ENCODE results near the gene SKP1. TPM values are rescaled to one million over a fixed set of nuclear protein-coding genes. Genes with fewer than 3 reads are reported as not detected.

Gene SKP1
- polyA plus RNA-seq, 1 of the 3 experiments (the other 2 are of a cell fraction) = 407 TPM

- DNase-seq = no peak
- no peak overlapping the region for H3K4me2 ChIP-seq
- H3K27me3 ChIP-seq (ENCODE audit: insufficient read depth) = no peaks in the 10 kb centered on the region
- peaks cover 21% of the 10 kb centered on the region for H4K20me1 ChIP-seq (ENCODE audit: insufficient read depth)
- WGBS (ENCODE audit: low lambda C conversion rate) = 94% methylated on average over 18 of the region's 18 CpGs
- H3K27ac ChIP-seq (ENCODE audit: low read depth in 2 of 2, low read length in 1 of 2) = peak overlapping the region; percentile 74 to 88; a peak in 2 of 4 replicates
- peaks cover 31 to 90% of the 10 kb centered on the region in 2 experiments for H3K4me1 ChIP-seq (ENCODE audit: control insufficient read depth in 1 of 2, insufficient read depth in 2 of 2, low read depth in 1 of 2, low read length in 1 of 2)
- CTCF ChIA-PET = interaction anchor here (2.0 to 11.5 kb wide), 4 partner anchors 11 to 102 kb away, joined by 5 to 152 read pairs (median 68); no protein-coding TSS in a partner anchor
- no peaks in the 10 kb centered on the region for H3K79me2 ChIP-seq (ENCODE audit: insufficient read depth)
- no peak overlapping the region for H3K4me3 ChIP-seq (ENCODE audit: low read depth in 2 of 2, low read length in 1 of 2)
- no peak overlapping the region for H3K9ac ChIP-seq
- peaks cover 26% of the 10 kb centered on the region for H3F3A ChIP-seq (replicated peaks; ENCODE audit: insufficient read depth)
- H3K9me3 ChIP-seq = no peaks in the 10 kb centered on the region
- H2AFZ ChIP-seq (ENCODE audit: low read depth) = no peak overlapping the region
- POLR2A ChIA-PET = no interaction called here
- peaks cover 5 to 22% of the 10 kb centered on the region in 2 experiments for H3K36me3 ChIP-seq (replicated peaks in 1 of 2; ENCODE audit: control insufficient read depth in 1 of 2, insufficient read depth in 2 of 2, low read length in 1 of 2)
- no peak for TF ChIP-seq EZH2phosphoT487 (IDR thresholded peaks at IDR 0.05; ENCODE audit: borderline replicate concordance, low read depth)
- H3K9me2 ChIP-seq = no peaks in the 10 kb centered on the region
Measured at GRCh38 chr5:134127988-134128647, 48.6 kb downstream of the SKP1 start.

DNA sequence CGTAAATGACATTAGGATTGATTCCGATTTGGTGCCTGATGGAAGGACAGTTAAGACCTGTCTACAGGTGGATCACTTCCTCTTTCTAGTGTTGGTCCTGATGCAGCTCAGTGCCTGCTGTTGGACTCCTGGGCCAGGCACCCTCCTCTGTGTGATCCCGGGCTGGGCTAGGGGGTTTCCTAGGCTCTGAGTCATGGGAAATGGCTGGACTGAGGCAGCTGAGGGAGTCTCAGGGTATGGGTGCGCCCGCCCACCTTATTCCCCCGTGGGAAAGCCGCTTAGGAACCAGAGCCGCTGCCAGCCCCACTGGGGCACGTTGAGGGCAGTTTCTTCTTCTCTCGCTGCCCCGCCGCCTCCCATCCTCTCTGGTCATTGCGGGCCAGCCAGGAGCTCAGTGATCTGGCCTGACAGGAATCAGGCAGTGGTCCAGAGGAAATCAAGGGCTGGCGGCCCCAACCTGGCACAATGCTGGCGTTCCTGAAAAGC lies 49.3 kb downstream of the SKP1 start:
- WGBS (ENCODE audit: low lambda C conversion rate) = 73% methylated on average over 14 of the region's 15 CpGs
- Histone ChIP-seq H3K36me3 (replicated peaks in 1 of 2; ENCODE audit: control insufficient read depth in 1 of 2, insufficient read depth in 2 of 2, low read length in 1 of 2) (peaks cover 5 to 23% of the 10 kb centered on the region in 2 experiments), H3K27ac (ENCODE audit: low read depth in 2 of 2, low read length in 1 of 2) (peak overlapping the region; percentile 48 to 88; a peak in 2 of 4 replicates), H3K27me3 (ENCODE audit: insufficient read depth) (no peaks in the 10 kb centered on the region), H3K4me2 (0 out of 2 replicates have a peak overlapping the region, but pooled peaks have one; percentile 15), H3K4me1 (ENCODE audit: control insufficient read depth in 1 of 2, insufficient read depth in 2 of 2, low read depth in 1 of 2, low read length in 1 of 2) (peaks cover 31 to 92% of the 10 kb centered on the region in 2 experiments), H3K9ac (no peak overlapping the region), H3K4me3 (ENCODE audit: low read depth in 2 of 2, low read length in 1 of 2) (no peak overlapping the region), H3F3A (replicated peaks; ENCODE audit: insufficient read depth) (peaks cover 26% of the 10 kb centered on the region), H3K79me2 (ENCODE audit: insufficient read depth) (no peaks in the 10 kb centered on the region), H3K9me2 (no peaks in the 10 kb centered on the region), H4K20me1 (ENCODE audit: insufficient read depth) (peaks cover 21% of the 10 kb centered on the region), H3K9me3 (no peaks in the 10 kb centered on the region), H2AFZ (ENCODE audit: low read depth) (no peak overlapping the region)
- CTCF ChIA-PET = interaction anchor here (0.6 to 11.5 kb wide), 5 partner anchors 12 to 87 kb away, joined by 3 to 152 read pairs (median 3); no protein-coding TSS in a partner anchor
- TF ChIP-seq TCF12 (IDR thresholded peaks at IDR 0.05) = no peak
- TF ChIP-seq FOSL2 (IDR thresholded peaks at IDR 0.05; ENCODE audit: borderline replicate concordance, low read depth) = peak; percentile 16; the same call in 1 of the 2 replicates
- TF ChIP-seq RCOR1 (IDR thresholded peaks at IDR 0.05; ENCODE audit: low read length) = no peak
- TF ChIP-seq EZH2phosphoT487 (IDR thresholded peaks at IDR 0.05; ENCODE audit: borderline replicate concordance, low read depth) = no peak
- TF ChIP-seq SIN3A (IDR thresholded peaks at IDR 0.05; ENCODE audit: borderline replicate concordance, low read depth, low read length) = no peak
- no peak for TF ChIP-seq YY1 (IDR thresholded peaks at IDR 0.05; ENCODE audit: low read depth)
- no peak for TF ChIP-seq IRF3 (IDR thresholded peaks at IDR 0.05; ENCODE audit: low read depth, low read length)
- no peak for TF ChIP-seq TAF1 (IDR thresholded peaks at IDR 0.05; ENCODE audit: borderline replicate concordance, low read depth, low read length)
- TF ChIP-seq JUND (IDR thresholded peaks at IDR 0.05) = no peak
- 0 out of 2 replicates have a peak, but pooled peaks have one; percentile 22 for TF ChIP-seq NFIC (IDR thresholded peaks at IDR 0.05; ENCODE audit: borderline replicate concordance)
- TF ChIP-seq NRF1 (IDR thresholded peaks at IDR 0.05; ENCODE audit: low read depth, low read length) = no peak
- TF ChIP-seq, protein P1, sequence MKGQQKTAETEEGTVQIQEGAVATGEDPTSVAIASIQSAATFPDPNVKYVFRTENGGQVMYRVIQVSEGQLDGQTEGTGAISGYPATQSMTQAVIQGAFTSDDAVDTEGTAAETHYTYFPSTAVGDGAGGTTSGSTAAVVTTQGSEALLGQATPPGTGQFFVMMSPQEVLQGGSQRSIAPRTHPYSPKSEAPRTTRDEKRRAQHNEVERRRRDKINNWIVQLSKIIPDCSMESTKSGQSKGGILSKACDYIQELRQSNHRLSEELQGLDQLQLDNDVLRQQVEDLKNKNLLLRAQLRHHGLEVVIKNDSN (IDR thresholded peaks at IDR 0.05; ENCODE audit: borderline replicate concordance, low read depth) = no peak
- no peak for TF ChIP-seq MXI1 (IDR thresholded peaks at IDR 0.05; ENCODE audit: low read depth, low read length)
- TF ChIP-seq, protein P2, sequence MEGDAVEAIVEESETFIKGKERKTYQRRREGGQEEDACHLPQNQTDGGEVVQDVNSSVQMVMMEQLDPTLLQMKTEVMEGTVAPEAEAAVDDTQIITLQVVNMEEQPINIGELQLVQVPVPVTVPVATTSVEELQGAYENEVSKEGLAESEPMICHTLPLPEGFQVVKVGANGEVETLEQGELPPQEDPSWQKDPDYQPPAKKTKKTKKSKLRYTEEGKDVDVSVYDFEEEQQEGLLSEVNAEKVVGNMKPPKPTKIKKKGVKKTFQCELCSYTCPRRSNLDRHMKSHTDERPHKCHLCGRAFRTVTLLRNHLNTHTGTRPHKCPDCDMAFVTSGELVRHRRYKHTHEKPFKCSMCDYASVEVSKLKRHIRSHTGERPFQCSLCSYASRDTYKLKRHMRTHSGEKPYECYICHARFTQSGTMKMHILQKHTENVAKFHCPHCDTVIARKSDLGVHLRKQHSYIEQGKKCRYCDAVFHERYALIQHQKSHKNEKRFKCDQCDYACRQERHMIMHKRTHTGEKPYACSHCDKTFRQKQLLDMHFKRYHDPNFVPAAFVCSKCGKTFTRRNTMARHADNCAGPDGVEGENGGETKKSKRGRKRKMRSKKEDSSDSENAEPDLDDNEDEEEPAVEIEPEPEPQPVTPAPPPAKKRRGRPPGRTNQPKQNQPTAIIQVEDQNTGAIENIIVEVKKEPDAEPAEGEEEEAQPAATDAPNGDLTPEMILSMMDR (IDR thresholded peaks at IDR 0.05) = no peak
- TF ChIP-seq EP300 (IDR thresholded peaks at IDR 0.05; ENCODE audit: borderline replicate concordance in 1 of 2, low read depth in 1 of 2, low read length in 1 of 2) = no peak
- TF ChIP-seq RAD21 (IDR thresholded peaks at IDR 0.05; ENCODE audit: low read length) = no peak
- TF ChIP-seq, protein P3, sequence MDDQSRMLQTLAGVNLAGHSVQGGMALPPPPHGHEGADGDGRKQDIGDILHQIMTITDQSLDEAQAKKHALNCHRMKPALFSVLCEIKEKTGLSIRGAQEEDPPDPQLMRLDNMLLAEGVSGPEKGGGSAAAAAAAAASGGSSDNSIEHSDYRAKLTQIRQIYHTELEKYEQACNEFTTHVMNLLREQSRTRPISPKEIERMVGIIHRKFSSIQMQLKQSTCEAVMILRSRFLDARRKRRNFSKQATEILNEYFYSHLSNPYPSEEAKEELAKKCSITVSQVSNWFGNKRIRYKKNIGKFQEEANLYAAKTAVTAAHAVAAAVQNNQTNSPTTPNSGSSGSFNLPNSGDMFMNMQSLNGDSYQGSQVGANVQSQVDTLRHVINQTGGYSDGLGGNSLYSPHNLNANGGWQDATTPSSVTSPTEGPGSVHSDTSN (IDR thresholded peaks at IDR 0.05) = 0 out of 2 replicates have a peak, but pooled peaks have one; percentile 25
- no peak for TF ChIP-seq FOXJ3 (CRISPR knock-in tag; IDR thresholded peaks at IDR 0.05)
- 0 out of 2 replicates have a peak, but pooled peaks have one; percentile 11 for TF ChIP-seq POLR2AphosphoS5 (IDR thresholded peaks at IDR 0.05; ENCODE audit: low read depth, low read length)
- no peak for TF ChIP-seq FOXM1 (IDR thresholded peaks at IDR 0.05; ENCODE audit: low read depth)
- no peak for DNase-seq
- POLR2A ChIA-PET = interaction anchor here (0.7 kb wide), 1 partner anchor 20 kb away, joined by 3 read pairs; no protein-coding TSS in a partner anchor
